GM19397 (cell line): Measurements from ENCODE around the gene GFY.
"Not testable (repeated sequence)": the region's sequence is repeated elsewhere in the genome, so short reads cannot be mapped to it uniquely, and the experiment has no call there.

ENCODE experiments used
- ATAC-seq: cut with Tn5 transposase; IDR thresholded peaks from one replicate; pipeline ENCODE4 v1.9.1; 2021; ENCODE audit warnings: mild to moderate bottlenecking, moderate library complexity; ENCODE audit not compliant: unreplicated experiment

GFY gene

GRCh38 chr19:49443366-49444099 is 18.3 kb downstream of the GFY start:
- ATAC-seq: peak; percentile 81

- not testable (repeated sequence) for ATAC-seq
Observed at GRCh38 chr19:49444100-49444700, 19.0 kb downstream of the GFY start.

DNA sequence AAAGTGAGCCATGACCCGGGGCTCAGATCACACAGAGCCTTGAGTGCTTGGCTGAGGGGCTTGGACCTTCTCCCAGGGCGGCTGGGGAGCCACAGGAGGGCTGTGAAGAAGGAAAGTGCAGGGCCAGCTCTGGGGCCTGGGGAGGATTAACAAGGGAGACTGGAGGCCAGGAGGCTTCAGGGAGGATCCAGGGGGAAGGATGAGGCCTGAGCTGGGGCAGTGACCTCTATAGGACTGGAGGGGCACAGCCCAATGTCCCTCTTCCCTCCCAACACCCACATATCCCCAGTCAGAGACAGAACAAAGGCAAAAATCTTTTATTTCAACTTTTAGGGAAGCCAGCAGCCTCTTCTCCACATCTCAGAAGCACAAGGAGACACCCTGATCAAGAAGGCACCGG is 20.8 kb downstream of the GFY start:
- no peak for ATAC-seq

DNA sequence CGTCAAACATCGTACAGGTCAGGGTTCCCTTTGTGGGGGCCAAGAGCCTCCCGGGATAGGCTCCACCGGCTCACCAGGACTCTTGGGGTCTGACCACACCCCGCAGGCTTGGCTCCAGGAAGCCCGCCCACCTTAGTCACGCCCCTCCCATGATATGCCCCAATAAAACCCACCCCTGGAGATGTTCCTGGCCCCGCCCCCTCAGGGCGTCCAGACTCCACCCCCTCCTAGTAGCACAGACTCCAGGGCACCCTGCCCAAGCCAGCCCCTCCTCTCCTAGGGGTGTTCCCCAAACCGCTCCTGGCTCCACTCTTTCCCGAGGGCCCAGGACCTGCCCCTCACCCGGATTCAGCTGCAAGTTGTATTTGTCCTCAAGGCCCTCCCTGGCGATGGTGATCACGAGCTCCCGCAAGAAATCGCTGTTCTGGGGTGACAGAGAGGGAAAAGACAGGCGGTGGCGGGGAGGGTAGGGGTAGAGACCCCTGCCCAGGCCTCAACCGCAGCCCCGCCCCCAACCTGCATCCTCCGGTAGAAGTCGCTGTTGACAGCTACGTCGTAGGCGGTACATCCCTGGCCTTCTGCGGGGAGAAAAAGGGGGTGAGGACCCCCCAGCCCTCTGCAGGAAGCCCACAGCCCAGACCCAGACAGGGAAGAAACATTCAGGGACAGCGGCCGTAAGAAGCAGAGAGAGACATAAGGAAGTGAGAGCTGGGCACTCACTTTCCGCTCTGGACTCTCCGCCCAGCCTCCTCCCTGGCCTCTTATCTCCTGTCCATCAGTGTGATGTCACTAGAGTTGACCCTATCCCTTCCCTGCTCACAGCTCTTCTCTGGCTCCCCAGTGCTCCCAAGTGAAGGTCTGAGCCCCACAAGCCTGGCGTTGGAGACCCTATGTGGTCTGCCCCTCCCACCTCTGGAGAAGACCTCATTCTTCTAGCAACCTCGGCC is 22.6 kb downstream of the GFY start:
- ATAC-seq: no peak

GRCh38 chr19:49448432-49448786 is 23.2 kb downstream of the GFY start:
- ATAC-seq: no peak

GRCh38 chr19:49450405-49450804 is 25.2 kb downstream of the GFY start:
- no peak for ATAC-seq

DNA sequence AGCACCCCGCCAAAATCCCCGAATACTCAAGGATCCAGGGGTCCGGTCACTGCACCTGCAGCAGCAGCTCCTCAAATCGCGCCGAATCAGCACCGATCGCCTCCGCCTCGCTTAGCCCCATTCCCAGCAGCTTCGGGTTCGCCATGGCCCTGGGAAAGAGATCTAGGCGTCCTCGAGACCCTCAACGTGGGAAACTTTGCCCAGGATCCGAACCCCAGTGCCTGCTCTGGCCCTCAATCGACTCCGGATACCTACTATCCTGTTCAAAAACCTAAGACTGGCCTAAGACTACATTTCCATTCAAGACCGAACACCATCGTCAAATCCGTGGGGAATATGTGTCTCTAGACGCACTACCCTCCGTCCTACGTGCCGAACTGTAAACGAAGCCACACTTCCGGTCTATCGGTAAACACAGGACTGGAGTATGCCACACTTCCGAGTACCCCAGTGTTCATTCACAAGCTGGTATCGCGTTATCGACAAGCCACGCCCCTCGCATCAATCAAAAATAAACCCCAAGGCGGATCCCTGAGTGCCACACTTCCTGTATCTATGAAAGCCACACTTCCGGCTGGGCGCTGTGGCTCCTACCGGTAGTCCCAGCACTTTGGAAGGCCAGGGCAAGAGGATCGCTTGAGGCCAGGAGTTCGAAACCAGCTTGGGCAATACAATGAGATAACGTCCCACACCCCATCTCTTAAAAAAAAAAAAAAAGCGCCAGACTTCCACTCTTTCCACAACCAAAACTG is 26.4 kb downstream of the GFY start, which contains the start of gene PIH1D1:
PIH1D1 (minus strand) TSS at position 385 of the 752 bp plus-strand sequence; CDS start at position 145, 240 bp downstream.
- peak; percentile 51 for ATAC-seq

GRCh38 chr19:49453013-49453756 is 28.0 kb downstream of the GFY start, which contains the start of gene ALDH16A1:
ALDH16A1 (plus strand) TSS chr19:49453225; CDS start chr19:49453332, 107 bp downstream.
- peak; percentile 86 for ATAC-seq

DNA sequence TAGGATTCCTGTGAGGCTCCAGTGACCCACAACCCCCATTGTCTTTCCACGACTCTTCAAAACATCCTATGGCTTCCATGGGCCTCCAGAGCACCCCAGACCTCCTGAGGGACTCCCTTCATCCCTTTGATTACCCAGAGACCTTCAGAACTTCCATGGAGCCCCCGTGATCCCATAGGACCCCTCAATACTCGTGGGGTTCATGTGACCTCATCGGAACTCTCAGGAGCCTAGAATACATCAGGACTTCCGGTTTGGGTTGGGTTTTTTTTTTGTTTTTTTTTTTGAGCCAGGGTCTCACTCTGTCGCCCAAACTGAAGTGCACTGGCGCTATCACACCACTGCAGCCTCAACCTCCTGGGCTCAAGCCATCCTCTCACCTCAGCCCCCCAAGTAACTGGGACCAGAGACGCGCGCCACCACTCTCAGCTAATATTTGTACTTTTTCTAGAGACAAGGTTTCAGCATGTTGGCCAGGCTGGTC is 28.6 kb downstream of the GFY start:
- no peak for ATAC-seq

DNA sequence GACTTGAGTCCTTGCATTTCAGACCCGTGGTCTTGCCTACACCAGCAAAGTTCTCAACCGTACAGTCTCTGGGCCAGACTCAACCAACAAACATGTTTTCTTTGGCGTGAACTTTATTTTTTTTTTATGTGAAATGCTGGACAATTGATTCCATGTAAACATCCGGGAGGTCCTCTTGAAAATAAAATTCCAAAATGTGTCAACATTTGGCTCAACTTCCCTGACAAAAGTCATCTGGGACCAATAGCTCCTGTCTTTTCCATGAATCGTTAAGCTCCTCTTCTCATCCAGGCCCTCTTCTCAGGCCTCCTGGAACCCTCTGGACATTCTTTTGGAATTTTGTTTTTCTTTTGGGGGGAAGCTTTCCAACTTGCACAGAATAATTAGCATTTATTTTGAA is 30.6 kb downstream of the GFY start:
- no peak for ATAC-seq

DNA sequence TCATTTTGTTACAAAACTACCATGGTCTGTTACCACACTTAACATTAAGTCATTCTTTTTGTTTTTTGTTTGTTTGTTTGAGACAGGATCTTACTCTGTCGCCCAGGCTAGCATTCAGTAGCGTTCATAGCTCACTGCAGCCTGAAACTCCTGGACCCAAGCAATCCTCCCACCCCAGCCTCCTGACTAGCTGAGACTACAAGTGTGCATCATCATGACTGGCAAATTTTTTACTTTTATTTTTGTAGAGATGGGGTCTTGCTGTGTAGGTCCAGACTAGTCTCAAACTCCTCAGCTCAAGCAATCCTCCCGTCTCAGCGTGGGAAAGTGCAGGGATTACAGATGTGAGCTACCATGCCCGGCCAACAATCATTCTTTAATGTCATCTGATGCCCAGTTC is 31.1 kb downstream of the GFY start:
- no peak for ATAC-seq

- no peak for ATAC-seq
Observed at GRCh38 chr19:49458567-49458903, 33.3 kb downstream of the GFY start.

DNA sequence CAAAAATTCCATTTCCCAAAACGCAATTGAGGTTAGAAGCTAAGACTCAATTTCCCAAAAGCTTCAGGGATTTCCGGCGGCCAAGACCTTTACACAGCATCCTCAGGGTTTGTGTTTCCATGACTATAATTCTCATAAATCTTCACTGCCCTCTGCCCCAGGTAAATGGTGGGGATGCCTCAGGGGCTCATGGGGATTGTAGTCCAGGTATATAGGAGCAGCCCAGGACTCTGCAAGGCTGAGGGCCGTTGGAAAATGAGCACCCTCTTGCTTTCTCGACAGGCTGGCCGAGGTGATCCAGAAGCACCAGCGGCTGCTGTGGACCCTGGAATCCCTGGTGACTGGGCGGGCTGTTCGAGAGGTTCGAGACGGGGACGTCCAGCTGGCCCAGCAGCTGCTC is 34.2 kb downstream of the GFY start:
- no peak for ATAC-seq

DNA sequence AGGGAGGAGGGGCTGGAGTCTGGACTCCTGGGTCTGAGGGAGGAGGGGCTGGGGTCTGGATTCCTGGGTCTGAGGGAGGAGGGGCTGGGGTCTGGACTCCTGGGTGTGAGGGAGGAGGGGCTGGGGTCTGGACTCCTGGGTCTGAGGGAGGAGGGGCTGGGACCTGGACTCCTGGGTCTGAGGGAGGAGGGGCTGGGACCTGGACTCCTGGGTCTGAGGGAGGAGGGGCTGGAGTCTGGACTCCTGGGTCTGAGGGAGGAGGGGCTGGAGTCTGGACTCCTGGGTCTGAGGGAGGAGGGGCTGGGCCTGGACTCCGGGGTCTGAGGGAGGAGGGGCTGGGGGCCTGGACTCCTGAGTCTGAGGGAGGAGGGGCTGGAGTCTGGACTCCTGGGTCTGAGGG is 35.9 kb downstream of the GFY start:
- not testable (repeated sequence) for ATAC-seq

- no peak for ATAC-seq
Observed at GRCh38 chr19:49461656-49462055, 36.5 kb downstream of the GFY start.

DNA sequence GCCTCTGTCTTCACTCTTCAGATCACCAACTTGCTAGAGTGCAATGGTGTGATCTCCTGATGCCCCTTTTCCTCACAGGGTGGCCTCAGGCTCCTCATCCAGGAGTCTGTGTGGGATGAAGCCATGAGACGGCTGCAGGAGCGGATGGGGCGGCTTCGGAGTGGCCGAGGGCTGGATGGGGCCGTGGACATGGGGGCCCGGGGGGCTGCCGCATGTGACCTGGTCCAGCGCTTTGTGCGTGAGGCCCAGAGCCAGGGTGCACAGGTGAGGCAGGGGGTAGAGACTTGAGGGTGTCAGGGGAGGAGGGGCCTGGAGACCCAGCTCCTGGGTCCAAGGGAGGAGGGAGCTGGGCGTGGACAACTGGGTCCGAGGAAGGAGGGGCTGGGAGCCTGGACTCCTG is 37.3 kb downstream of the GFY start:
- ATAC-seq: no peak

GRCh38 chr19:49463960-49464740 is 39.0 kb downstream of the GFY start:
- no peak for ATAC-seq

DNA sequence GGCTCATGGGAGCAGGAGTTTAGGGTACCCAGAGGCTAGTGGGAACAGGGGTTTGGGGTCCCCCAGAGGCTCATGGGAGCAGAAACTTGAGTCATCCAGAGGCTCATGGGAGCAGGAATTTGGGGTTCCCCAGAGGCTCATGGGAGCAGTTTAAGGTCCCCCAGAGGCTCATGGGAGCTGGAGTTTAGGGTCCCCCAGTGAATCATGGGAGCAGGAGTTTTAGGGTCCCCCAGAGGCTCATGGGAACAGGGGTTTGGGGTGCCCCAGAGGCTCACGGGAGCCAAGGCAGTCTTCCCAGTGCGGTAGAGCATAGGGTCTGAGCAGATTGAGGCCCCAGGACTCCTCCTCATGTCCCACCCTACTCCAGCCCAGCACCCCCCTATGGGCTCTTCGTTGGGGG is 40.2 kb downstream of the GFY start:
- ATAC-seq: no peak

DNA sequence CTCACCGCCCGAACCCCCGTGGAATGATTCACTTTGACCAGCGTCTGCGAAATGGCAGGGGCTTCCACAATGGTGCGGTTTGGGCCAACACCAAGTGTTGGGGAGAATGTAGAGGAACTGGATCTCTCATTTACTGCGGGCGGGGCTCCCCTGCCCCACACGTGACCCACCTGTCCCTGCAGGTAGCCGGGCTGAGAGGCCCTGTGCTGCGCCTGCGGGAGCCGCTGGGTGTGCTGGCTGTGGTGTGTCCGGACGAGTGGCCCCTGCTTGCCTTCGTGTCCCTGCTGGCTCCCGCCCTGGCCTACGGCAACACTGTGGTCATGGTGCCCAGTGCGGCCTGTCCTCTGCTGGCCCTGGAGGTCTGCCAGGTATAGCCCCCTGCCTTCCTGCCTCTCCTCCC is 43.0 kb downstream of the GFY start:
- ATAC-seq: no peak
